MCF 10A (cell line): ENCODE data around the gene ABHD12. TPM values are rescaled to one million over a fixed set of nuclear protein-coding genes. Genes with fewer than 3 reads are reported as not detected.

Source experiments
- BruUV-seq: library from RNA; stranded (reverse); fragments of 400-500 nt; replicated peaks from 2 replicates; lab custom pipeline; 2021; lab: Mats Ljungman, UMichigan
- CTCF ChIA-PET: fragments of 300-600 bp; sonication (Branson Sonifier 250); formaldehyde crosslinking; extraction: SDS; loops from one replicate; lab custom pipeline; 2021; ENCODE audit warnings: antibody characterized with exemption, inconsistent platforms; lab: Yijun Ruan, JAX
- POLR2A ChIA-PET: fragments of 300-600, 350-650 bp; sonication (Branson Sonifier 250); formaldehyde crosslinking; extraction: SDS; loops from one replicate; lab custom pipeline; 2020; ENCODE audit warnings: antibody characterized with exemption, inconsistent platforms; lab: Yijun Ruan, JAX
- DNase-seq: peaks from one replicate; pipeline ENCODE4 v3.0.0-alpha.2; 2018; ENCODE audit not compliant: unreplicated experiment
- H3K27ac Mint-ChIP-seq: one replicate; pipeline ENCODE4 v1.8.0; 2022; ENCODE audit warnings: mild to moderate bottlenecking, low read depth, mixed read lengths; ENCODE audit not compliant: unreplicated experiment
- H3K27me3 Mint-ChIP-seq: one replicate; pipeline ENCODE4 v1.8.0; 2022; ENCODE audit warnings: mixed read lengths; ENCODE audit not compliant: insufficient read depth, unreplicated experiment
- H3K36me3 Mint-ChIP-seq: one replicate; pipeline ENCODE4 v1.8.0; 2022; ENCODE audit warnings: mild to moderate bottlenecking, moderate library complexity, mixed read lengths; ENCODE audit not compliant: insufficient read depth, unreplicated experiment
- H3K4me1 Mint-ChIP-seq: one replicate; pipeline ENCODE4 v1.8.0; 2022; ENCODE audit warnings: mixed read lengths; ENCODE audit not compliant: insufficient read depth, unreplicated experiment
- H3K4me3 Mint-ChIP-seq: one replicate; pipeline ENCODE4 v1.8.0; 2022; ENCODE audit warnings: mild to moderate bottlenecking, moderate library complexity, mixed read lengths; ENCODE audit not compliant: unreplicated experiment
- H3K9me3 Mint-ChIP-seq: one replicate; pipeline ENCODE4 v1.8.0; 2022; ENCODE audit warnings: mixed read lengths; ENCODE audit not compliant: unreplicated experiment
- intact Hi-C: fragments of 100-400 bp; cut with micrococcal nuclease; formaldehyde crosslinking; loops from 2 replicates; pipeline ENCODE4 v1.14.1; 2022
- total RNA-seq: library from RNA; stranded (reverse); gene quantifications from 2 replicates; pipeline ENCODE4 v1.2.3, GENCODE V29; 2022
- TF ChIP-seq, protein P1 (sequence below): fragments of 200-600 bp; IDR thresholded peaks from one replicate; pipeline ENCODE4 v1.8.0; 2022; ENCODE audit warnings: antibody characterized with exemption, mild to moderate bottlenecking; ENCODE audit not compliant: unreplicated experiment

ABHD12 gene
- total RNA-seq, 1 experiment from 2014 or later: 18.6 TPM

DNA sequence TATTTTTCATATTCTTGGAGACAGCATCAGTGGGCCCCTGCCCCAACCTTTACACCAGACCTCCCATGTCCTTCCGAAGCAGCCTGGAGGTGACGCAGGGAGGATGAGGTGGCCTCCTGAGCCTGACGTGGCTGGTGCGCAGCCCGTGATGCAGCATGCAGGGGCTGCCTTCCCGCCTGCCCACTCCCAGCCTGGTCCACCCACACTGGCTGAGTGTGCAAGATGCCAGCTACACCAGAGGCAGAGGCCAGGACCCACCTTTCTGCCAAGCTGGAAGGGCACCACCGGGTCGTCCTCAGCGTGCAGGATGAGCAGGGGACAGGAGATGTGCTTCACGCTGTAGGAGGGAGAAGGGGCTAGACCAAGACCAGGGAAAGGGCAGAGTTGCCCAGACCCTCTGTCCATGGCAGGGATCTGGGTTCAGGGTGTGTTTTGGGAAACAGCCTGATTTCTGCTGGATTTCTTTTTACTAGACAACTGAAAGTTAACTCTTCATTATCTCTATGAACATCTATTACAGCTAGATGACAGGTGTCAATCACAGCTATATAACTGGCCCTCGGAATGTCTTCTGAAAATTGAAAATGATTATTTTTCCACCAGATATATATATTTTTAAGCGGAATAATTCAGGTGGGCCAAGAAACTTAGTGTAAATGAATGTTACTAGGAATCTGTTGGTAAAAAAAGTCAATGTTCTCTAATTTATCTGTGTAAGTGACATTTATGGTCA lies 87.2 kb downstream of the ABHD12 start:
- TF ChIP-seq, protein P1, sequence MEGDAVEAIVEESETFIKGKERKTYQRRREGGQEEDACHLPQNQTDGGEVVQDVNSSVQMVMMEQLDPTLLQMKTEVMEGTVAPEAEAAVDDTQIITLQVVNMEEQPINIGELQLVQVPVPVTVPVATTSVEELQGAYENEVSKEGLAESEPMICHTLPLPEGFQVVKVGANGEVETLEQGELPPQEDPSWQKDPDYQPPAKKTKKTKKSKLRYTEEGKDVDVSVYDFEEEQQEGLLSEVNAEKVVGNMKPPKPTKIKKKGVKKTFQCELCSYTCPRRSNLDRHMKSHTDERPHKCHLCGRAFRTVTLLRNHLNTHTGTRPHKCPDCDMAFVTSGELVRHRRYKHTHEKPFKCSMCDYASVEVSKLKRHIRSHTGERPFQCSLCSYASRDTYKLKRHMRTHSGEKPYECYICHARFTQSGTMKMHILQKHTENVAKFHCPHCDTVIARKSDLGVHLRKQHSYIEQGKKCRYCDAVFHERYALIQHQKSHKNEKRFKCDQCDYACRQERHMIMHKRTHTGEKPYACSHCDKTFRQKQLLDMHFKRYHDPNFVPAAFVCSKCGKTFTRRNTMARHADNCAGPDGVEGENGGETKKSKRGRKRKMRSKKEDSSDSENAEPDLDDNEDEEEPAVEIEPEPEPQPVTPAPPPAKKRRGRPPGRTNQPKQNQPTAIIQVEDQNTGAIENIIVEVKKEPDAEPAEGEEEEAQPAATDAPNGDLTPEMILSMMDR: no peak
- Mint-ChIP-seq H3K4me3 (no peak overlapping the region), H3K36me3 (peaks cover 50% of the 10 kb centered on the region), H3K9me3 (no peaks in the 10 kb centered on the region), H3K27me3 (no peaks in the 10 kb centered on the region), H3K4me1 (peaks cover 8% of the 10 kb centered on the region), H3K27ac (no peak overlapping the region)
- POLR2A ChIA-PET: interaction anchor here (1.1 kb wide), 1 partner anchor 13 kb away, joined by 3 read pairs; no protein-coding TSS in a partner anchor
- intact Hi-C loops: no loop called here
- DNase-seq: no peak
- no TSS peak for BruUV-seq
- CTCF ChIA-PET: interaction anchor here (0.8 to 6.0 kb wide), 5 partner anchors 7 to 310 kb away, joined by 3 to 79 read pairs (median 3); partner anchors contain the start of gene GINS1

DNA sequence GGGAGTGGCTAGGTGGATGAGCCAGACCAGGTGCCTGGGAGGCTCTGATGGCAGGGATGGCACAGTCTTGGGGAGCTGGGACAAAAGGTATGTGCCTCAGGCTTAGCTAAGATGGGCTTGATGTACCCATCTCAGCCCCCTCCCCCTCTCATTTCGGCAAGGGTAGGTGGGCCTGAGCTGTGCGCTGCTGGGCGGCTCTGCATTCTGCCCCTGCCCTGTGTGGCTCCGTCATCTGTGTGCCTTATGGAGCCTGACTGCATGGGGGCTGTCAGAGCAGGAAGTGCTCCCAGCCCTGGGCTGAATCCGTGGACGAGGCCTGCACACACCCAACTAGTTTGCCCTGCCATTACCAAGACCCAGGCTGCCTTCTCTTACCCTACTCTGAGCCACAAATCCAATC lies 88.0 kb downstream of the ABHD12 start:
- intact Hi-C loops: no loop called here
- CTCF ChIA-PET: interaction anchor here (0.9 to 6.0 kb wide), 6 partner anchors 8 to 309 kb away, joined by 3 to 79 read pairs (median 4); partner anchors contain the start of gene PYGB
- H3K36me3 Mint-ChIP-seq: peaks cover 59% of the 10 kb centered on the region
- DNase-seq: no peak
- no peaks in the 10 kb centered on the region for H3K9me3 Mint-ChIP-seq
- TF ChIP-seq, protein P1: no peak
- peak overlapping the region; percentile 61 for H3K27ac Mint-ChIP-seq
- no peak overlapping the region for H3K4me3 Mint-ChIP-seq
- POLR2A ChIA-PET: interaction anchor here (0.6 to 1.1 kb wide), 3 partner anchors 13 to 285 kb away, joined by 3 read pairs; partner anchors contain the start of gene GINS1
- no TSS peak for BruUV-seq
- H3K27me3 Mint-ChIP-seq: no peaks in the 10 kb centered on the region
- H3K4me1 Mint-ChIP-seq: peaks cover 8% of the 10 kb centered on the region

DNA sequence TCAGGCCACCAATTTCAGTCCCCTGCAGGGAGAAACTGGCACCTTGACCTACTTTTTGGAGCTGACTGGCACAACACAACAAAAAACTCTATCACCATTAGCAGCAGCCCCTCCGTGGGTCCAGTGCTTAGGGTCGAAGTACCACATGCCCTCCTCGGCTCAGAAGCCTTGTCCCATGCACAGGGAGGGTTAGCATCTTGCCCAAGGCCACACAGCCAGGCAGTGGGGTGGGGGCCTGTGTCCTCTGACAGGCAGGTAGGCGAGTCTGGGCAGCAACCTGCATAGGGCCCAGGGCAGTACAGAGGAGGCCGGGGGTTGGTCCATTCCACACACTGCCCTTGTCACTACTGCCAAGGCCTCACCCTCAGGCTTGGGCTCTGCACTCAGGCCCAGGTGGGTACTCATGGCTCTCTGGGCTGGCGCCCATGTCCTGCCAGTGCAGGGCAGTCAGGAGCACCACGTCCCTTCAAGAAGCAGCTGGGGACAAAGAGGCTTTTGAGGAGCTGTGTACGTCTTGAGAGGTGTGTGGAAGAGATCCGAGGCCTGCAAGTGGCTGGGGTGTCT lies 89.2 kb downstream of the ABHD12 start:
- intact Hi-C loops: no loop called here
- Mint-ChIP-seq H3K4me3 (no peak overlapping the region), H3K9me3 (no peaks in the 10 kb centered on the region), H3K4me1 (peaks cover 8% of the 10 kb centered on the region), H3K27me3 (no peaks in the 10 kb centered on the region), H3K36me3 (peaks cover 68% of the 10 kb centered on the region), H3K27ac (peak overlapping the region; percentile 61)
- DNase-seq: peak; percentile 24
- POLR2A ChIA-PET: interaction anchor here (0.7 to 3.4 kb wide), 11 partner anchors 9 to 308 kb away, joined by 3 to 29 read pairs (median 4); partner anchors contain the start of genes ABHD12 and PYGB
- TF ChIP-seq, protein P1: no peak
- BruUV-seq: no TSS peak
- CTCF ChIA-PET: interaction anchor here (0.6 to 6.0 kb wide), 6 partner anchors 9 to 239 kb away, joined by 3 to 79 read pairs (median 5); partner anchors contain the start of gene PYGB
